ENCODE results near the gene TBX10.

Gene TBX10

GRCh38 chr11:67656278-67656922 is 16.8 kb upstream of the TBX10 start:
- no peak overlapping the region for H3K27ac ChIP-seq (ENCODE audit: low read depth, low read length)
- H3K79me2 ChIP-seq (ENCODE audit: control insufficient read depth, low read length): no peaks in the 10 kb centered on the region
- peaks cover 29% of the 10 kb centered on the region for H3F3A ChIP-seq (ENCODE audit: control insufficient read depth, insufficient read depth)
- H3K9me2 ChIP-seq (replicated peaks; ENCODE audit: control insufficient read depth, low read length): no peaks in the 10 kb centered on the region
- peaks cover 30% of the 10 kb centered on the region for H3K9me3 ChIP-seq (ENCODE audit: control insufficient read depth, insufficient read depth, low read length)
- no peaks in the 10 kb centered on the region for H4K20me1 ChIP-seq (ENCODE audit: control insufficient read depth, insufficient read depth, low read depth, low read length)
- peaks cover 24% of the 10 kb centered on the region for H3K36me3 ChIP-seq (ENCODE audit: control insufficient read depth, low read length)
- H3K27me3 ChIP-seq (ENCODE audit: control insufficient read depth, low read length): no peaks in the 10 kb centered on the region
- H3K4me2 ChIP-seq (ENCODE audit: low read length): no peak overlapping the region
- H3K4me1 ChIP-seq (ENCODE audit: control insufficient read depth, low read length): peaks cover 51% of the 10 kb centered on the region
- no peak for TF ChIP-seq CTCF (IDR thresholded peaks at IDR 0.05; ENCODE audit: low read depth, low read length, poor library complexity, severe bottlenecking)
- TF ChIP-seq EZH2phosphoT487 (IDR thresholded peaks at IDR 0.05; ENCODE audit: borderline replicate concordance, low read length): no peak
- H3K4me3 ChIP-seq (ENCODE audit: low read length): no peak overlapping the region

- Histone ChIP-seq H3K27ac (ENCODE audit: low read depth, low read length) (no peak overlapping the region), H3K4me1 (ENCODE audit: control insufficient read depth, low read length) (peaks cover 57% of the 10 kb centered on the region), H3F3A (ENCODE audit: control insufficient read depth, insufficient read depth) (peaks cover 44% of the 10 kb centered on the region), H4K20me1 (ENCODE audit: control insufficient read depth, insufficient read depth, low read depth, low read length) (no peaks in the 10 kb centered on the region), H3K36me3 (ENCODE audit: control insufficient read depth, low read length) (peaks cover 28% of the 10 kb centered on the region), H3K4me2 (ENCODE audit: low read length) (no peak overlapping the region), H3K79me2 (ENCODE audit: control insufficient read depth, low read length) (no peaks in the 10 kb centered on the region), H3K9me2 (replicated peaks; ENCODE audit: control insufficient read depth, low read length) (no peaks in the 10 kb centered on the region), H3K27me3 (ENCODE audit: control insufficient read depth, low read length) (no peaks in the 10 kb centered on the region), H3K9me3 (ENCODE audit: control insufficient read depth, insufficient read depth, low read length) (peaks cover 36% of the 10 kb centered on the region), H3K4me3 (ENCODE audit: low read length) (no peak overlapping the region)
- TF ChIP-seq CTCF (IDR thresholded peaks at IDR 0.05; ENCODE audit: low read depth, low read length, poor library complexity, severe bottlenecking) (no peak), EZH2phosphoT487 (IDR thresholded peaks at IDR 0.05; ENCODE audit: borderline replicate concordance, low read length) (no peak)
Measured at GRCh38 chr11:67654225-67654624, 14.7 kb upstream of the TBX10 start.

GRCh38 chr11:67652965-67653845 is 13.6 kb upstream of the TBX10 start:
- no peak for TF ChIP-seq CTCF (IDR thresholded peaks at IDR 0.05; ENCODE audit: low read depth, low read length, poor library complexity, severe bottlenecking)
- no peak for TF ChIP-seq EZH2phosphoT487 (IDR thresholded peaks at IDR 0.05; ENCODE audit: borderline replicate concordance, low read length)
- no peak overlapping the region; the same call in 1 of the 2 replicates for H3K4me2 ChIP-seq (ENCODE audit: low read length)
- no peaks in the 10 kb centered on the region for H3K79me2 ChIP-seq (ENCODE audit: control insufficient read depth, low read length)
- no peaks in the 10 kb centered on the region for H4K20me1 ChIP-seq (ENCODE audit: control insufficient read depth, insufficient read depth, low read depth, low read length)
- peak overlapping the region; percentile 99 for H3K27ac ChIP-seq (ENCODE audit: low read depth, low read length)
- H3K27me3 ChIP-seq (ENCODE audit: control insufficient read depth, low read length): no peaks in the 10 kb centered on the region
- no peak overlapping the region for H3K4me3 ChIP-seq (ENCODE audit: low read length)
- H3K9me2 ChIP-seq (replicated peaks; ENCODE audit: control insufficient read depth, low read length): no peaks in the 10 kb centered on the region
- H3K9me3 ChIP-seq (ENCODE audit: control insufficient read depth, insufficient read depth, low read length): peaks cover 36% of the 10 kb centered on the region
- peaks cover 42% of the 10 kb centered on the region for H3F3A ChIP-seq (ENCODE audit: control insufficient read depth, insufficient read depth)
- peaks cover 57% of the 10 kb centered on the region for H3K4me1 ChIP-seq (ENCODE audit: control insufficient read depth, low read length)
- peaks cover 28% of the 10 kb centered on the region for H3K36me3 ChIP-seq (ENCODE audit: control insufficient read depth, low read length)
